ENCODE measurements around the gene GPR146.

DNA sequence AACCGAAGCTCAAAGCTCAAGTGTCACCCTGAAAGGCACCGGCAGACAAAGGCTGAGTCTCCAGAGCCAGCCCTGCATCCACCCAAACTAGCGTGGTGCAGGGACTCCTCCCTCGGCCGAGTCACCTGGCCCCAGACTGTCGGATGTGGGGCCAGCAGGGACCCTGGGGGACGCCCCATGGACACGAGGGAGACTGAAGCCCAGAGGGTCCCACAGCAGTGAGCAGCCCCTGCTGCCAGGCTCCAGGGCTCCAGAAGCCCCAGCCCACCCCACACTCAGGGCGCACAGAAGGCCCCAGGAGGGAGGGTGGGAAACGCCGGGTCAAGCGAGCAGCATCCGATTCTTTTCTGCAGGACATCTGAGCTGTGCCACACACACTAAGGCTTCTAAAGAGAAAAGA lies 20.2 kb downstream of the GPR146 start:
- TF ChIP-seq POLR2A (IDR thresholded peaks at IDR 0.05) = no peak
- TF ChIP-seq, protein P1, sequence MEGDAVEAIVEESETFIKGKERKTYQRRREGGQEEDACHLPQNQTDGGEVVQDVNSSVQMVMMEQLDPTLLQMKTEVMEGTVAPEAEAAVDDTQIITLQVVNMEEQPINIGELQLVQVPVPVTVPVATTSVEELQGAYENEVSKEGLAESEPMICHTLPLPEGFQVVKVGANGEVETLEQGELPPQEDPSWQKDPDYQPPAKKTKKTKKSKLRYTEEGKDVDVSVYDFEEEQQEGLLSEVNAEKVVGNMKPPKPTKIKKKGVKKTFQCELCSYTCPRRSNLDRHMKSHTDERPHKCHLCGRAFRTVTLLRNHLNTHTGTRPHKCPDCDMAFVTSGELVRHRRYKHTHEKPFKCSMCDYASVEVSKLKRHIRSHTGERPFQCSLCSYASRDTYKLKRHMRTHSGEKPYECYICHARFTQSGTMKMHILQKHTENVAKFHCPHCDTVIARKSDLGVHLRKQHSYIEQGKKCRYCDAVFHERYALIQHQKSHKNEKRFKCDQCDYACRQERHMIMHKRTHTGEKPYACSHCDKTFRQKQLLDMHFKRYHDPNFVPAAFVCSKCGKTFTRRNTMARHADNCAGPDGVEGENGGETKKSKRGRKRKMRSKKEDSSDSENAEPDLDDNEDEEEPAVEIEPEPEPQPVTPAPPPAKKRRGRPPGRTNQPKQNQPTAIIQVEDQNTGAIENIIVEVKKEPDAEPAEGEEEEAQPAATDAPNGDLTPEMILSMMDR (IDR thresholded peaks at IDR 0.05) = no peak

Data from right lobe of liver (tissue), 4 donors.